GM21423 (cell line): ENCODE results near the gene PRELID2.
A peak's percentile ranks its signal among the peaks of the same experiment; 100 is the strongest.
"Not testable (repeated sequence)": the region's sequence is repeated elsewhere in the genome, so short reads cannot be mapped to it uniquely, and the experiment has no call there.

ENCODE experiments used
- ATAC-seq: cut with Tn5 transposase; IDR thresholded peaks from one replicate; pipeline ENCODE4 v1.9.1; 2021; ENCODE audit warnings: mild to moderate bottlenecking, moderate library complexity; ENCODE audit not compliant: unreplicated experiment

The PRELID2 gene

GRCh38 chr5:145798503-145798902 is 36.6 kb downstream of the PRELID2 start:
- not testable (repeated sequence) for ATAC-seq

- ATAC-seq, result peak; percentile 52
These were observed 37.8 kb downstream of the PRELID2 start for GRCh38 chr5:145797336-145797735.

GRCh38 chr5:145796318-145796717 is 38.8 kb downstream of the PRELID2 start:
- no peak for ATAC-seq

GRCh38 chr5:145793574-145793973 is 41.6 kb downstream of the PRELID2 start:
- ATAC-seq, result no peak

- no peak for ATAC-seq
These were observed 42.3 kb downstream of the PRELID2 start for GRCh38 chr5:145792840-145793239.

- no peak for ATAC-seq
These were observed 43.3 kb downstream of the PRELID2 start for GRCh38 chr5:145791866-145792265.

- ATAC-seq, result no peak
These were observed 47.1 kb downstream of the PRELID2 start for GRCh38 chr5:145787996-145788395.

- no peak for ATAC-seq
These were observed 47.6 kb downstream of the PRELID2 start for GRCh38 chr5:145787507-145787906.

GRCh38 chr5:145787001-145787400 is 48.1 kb downstream of the PRELID2 start:
- no peak for ATAC-seq

- ATAC-seq, result no peak
These were observed 54.2 kb downstream of the PRELID2 start for GRCh38 chr5:145780982-145781381.

- no peak for ATAC-seq
These were observed 56.8 kb downstream of the PRELID2 start for GRCh38 chr5:145778144-145778900.

GRCh38 chr5:145777445-145778063 is 57.6 kb downstream of the PRELID2 start:
- ATAC-seq, result no peak

GRCh38 chr5:145776886-145777285 is 58.3 kb downstream of the PRELID2 start:
- no peak for ATAC-seq

GRCh38 chr5:145775893-145776444 is 59.2 kb downstream of the PRELID2 start:
- no peak for ATAC-seq

GRCh38 chr5:145775411-145775810 is 59.7 kb downstream of the PRELID2 start:
- ATAC-seq, result no peak

- no peak for ATAC-seq
These were observed 60.7 kb downstream of the PRELID2 start for GRCh38 chr5:145774442-145774841.

- ATAC-seq, result no peak
These were observed 62.7 kb downstream of the PRELID2 start for GRCh38 chr5:145772466-145772865.

- no peak for ATAC-seq
These were observed 66.3 kb downstream of the PRELID2 start for GRCh38 chr5:145768863-145769262.

GRCh38 chr5:145764325-145764724 is 70.8 kb downstream of the PRELID2 start:
- no peak for ATAC-seq

- ATAC-seq, result no peak
These were observed 72.3 kb downstream of the PRELID2 start for GRCh38 chr5:145762833-145763232.

GRCh38 chr5:145761254-145761653 is 73.9 kb downstream of the PRELID2 start:
- no peak for ATAC-seq

- no peak for ATAC-seq
These were observed 74.5 kb downstream of the PRELID2 start for GRCh38 chr5:145760660-145761059.
